COLO668 (cell line): Measurements from ENCODE around the gene QRICH1.
"Not testable (repeated sequence)": the region's sequence is repeated elsewhere in the genome, so short reads cannot be mapped to it uniquely, and the experiment has no call there.

ENCODE experiments used
- DNase-seq: peaks from one replicate; lab custom pipeline; 2025; ENCODE audit not compliant: unreplicated experiment; lab: John Stamatoyannopoulos, UW

Gene QRICH1

DNA sequence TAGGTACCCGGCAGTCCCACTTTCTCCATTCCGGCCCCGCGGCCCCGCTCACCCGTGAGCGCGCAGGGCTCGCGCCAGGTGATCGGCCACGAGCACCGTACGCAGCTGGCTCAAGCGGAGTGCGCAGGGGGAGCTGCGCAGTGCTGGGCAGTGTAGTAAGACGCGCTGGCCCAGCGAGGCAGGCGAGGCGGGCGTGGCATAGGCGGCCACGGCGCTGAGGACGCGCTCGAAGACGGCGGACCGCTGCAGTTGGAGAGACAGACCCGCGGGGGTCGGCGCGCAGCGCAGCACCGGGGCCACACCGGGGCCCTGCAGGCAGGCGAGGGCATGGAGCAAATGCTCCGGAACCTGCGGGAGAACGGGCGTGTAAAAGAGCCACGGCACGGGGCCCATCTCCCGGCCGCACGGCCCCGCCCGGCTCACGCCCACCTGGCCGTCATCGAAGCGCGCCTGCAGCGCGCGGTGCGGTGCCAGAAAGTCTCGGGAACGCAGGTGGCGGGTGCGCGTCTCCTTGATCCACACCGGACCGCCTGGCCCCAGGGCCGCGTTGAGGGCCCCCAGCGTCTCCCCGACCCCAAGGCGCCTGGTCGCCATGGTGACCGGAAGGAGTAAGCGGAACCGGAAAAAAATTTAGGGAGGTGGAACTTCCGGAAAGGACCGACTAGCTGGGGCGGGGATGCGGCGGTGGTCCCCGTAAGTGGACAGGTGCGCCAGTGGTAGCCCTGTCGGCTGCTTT is 75.7 kb downstream of the QRICH1 start, which contains the start of gene DALRD3:
Gene DALRD3 (minus strand): TSS at position 610 of the 736 bp plus-strand sequence. CDS start 16 bp downstream, at position 594.
- peak; percentile 71 for DNase-seq

DNA sequence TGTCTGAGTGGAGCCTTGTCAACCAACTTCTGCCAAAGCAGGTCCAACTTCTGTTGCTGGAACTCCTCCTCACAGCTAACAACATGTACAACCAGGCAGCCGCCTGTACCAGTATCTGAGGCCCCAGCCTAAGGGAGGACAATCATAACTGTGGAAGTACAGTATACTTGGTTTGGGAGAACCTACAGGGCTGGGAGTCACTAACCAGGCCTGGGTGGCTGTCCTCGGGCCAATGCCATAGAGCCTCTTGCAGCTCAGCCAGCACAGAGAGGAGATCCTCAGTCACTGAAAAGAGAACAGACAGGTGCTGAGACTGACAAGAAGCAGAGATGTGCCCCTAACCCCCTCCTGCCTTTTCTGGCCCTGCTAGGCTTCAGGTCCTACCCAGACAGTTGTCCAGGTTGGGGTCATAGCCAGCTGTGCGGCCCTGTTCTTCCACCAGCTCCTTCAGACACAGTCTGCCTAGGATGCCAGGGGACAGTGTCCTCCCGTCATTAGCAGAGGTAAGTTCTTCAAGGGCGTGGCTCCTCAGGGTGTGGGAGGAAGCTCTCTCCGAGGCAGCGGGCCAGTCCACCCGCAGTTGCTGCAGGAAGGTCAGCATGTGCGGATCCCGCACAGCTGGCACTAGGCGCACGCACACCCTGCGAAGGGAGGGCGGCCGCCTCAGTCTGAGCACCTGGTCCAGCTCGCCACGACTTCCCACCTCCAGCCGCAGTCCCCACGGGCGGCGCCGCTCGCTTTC is 76.5 kb downstream of the QRICH1 start:
- no peak for DNase-seq

DNA sequence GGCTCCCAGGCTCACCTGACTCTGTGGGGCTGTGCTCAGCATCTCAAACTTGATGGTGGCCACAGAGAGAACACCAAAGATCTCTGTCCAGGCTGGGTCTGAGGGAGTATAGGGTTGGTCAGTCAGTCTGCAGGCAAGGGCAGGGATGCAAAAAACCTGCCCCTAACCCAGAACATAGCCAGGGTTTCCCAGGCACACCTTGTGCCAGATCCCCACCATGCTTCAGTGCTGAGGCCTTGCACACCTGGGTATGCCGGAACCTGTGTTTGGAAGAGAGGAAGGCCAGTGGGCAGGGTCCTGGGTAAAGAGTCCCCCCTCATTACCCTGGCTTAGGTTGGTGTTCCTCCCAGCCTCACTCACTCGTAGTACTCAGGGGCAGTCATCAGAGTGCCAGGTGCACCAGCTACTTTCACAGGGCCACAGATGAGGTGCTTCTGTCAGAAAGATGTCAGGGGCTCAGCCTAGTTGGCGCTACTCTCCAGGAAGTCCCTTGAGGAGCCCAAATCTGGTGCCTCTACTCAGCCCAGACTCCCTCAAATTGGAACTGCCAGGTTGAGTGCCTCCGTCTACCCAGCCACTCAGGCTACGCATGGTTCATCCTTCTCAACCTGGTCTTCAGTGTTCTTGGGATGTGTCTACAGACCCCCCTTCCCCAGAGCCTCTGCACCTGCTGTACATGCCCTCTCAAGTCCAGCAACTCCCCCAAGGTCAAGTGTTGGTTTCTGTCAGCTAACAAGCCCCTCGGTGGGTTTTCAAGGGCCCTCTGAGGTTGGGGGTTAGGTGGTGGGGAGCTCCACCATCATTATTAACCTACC is 77.2 kb downstream of the QRICH1 start:
- DNase-seq: no peak

DNA sequence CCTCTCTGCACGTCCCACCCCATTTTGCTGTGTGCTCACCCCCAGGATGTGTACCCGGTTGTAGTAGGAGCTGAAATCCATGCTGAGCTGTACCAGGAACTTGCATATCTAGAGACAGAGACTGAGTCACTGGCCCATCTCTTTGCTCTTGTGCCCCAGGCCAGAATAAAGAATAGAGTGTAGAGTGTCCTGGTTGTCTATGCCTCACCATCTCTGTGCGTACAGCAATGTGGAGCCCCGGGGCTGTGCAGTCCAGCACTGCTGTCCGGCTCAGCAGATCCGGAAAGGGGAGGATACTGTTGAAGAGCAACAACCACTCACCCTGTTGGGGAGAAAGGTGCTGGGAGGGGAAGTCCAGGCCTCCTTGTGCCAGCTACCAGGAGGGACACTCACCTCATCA is 78.1 kb downstream of the QRICH1 start:
- no peak for DNase-seq

DNA sequence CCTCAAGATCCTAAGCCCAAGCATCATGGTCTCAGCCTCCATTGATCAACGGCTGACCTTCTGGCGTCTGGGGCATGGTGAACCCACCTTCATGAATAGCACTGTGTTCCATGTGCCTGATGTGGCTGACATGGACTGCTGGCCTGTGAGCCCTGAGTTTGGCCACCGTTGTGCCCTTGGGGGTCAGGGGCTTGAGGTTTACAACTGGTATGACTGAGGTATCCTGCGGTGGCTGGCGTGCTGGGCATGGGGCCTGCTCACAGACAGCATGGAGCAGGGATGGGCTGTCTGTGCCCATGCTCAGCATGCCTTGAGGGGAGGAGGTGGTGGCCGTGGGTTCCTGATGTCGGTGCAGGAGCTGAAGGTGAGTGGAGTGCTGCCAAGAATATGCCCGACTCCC is 78.8 kb downstream of the QRICH1 start:
- DNase-seq: no peak

DNA sequence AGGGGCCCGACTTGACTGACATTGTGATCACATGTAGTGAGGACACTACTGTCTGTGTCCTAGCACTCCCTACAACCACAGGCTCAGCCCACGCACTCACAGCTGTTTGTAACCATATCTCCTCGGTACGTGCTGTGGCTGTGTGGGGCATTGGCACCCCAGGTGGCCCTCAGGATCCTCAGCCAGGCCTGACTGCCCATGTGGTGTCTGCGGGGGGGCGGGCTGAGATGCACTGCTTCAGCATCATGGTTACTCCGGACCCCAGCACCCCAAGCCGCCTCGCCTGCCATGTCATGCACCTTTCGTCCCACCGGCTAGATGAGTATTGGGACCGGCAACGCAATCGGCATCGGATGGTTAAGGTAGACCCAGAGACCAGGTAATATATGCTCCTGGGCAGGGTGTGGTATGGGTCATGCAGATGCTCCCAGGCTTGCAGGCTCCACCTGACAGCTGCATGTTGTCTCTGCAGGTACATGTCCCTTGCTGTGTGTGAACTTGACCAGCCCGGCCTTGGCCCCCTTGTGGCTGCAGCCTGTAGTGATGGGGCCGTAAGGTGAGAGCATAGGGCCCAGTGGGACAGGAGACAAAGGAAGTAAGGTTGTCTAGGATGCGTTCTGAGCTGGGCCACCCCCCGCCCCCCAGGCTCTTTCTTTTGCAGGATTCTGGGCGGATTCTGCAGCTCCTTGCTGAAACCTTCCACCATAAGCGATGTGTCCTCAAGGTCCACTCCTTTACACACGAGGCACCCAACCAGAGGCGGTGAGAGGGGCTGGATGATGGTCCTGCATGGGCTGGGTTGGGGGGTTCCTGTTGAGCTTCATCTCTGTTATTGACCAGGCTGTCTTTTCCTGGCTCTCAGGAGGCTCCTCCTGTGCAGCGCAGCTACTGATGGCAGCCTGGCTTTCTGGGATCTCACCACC is 79.9 kb downstream of the QRICH1 start:
- DNase-seq: peak; percentile 65

DNA sequence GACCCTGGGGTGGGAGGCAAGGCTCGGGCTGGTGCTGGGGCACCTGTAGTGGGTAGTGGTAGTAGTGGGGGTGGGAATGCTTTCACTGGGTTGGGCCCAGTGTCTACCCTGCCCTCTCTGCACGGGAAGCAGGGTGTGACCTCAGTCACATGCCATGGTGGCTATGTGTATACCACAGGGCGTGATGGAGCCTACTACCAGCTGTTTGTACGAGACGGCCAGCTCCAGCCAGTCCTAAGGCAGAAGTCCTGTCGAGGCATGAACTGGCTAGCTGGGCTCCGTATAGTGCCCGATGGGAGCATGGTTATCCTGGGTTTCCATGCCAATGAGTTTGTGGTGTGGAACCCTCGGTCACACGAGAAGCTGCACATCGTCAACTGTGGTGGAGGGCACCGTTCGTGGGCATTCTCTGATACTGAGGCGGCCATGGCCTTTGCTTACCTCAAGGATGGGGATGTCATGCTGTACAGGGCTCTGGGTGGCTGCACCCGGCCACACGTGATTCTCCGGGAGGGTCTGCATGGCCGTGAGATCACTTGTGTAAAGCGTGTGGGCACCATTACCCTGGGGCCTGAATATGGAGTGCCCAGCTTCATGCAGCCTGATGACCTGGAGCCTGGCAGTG is 80.6 kb downstream of the QRICH1 start:
- no peak for DNase-seq

DNA sequence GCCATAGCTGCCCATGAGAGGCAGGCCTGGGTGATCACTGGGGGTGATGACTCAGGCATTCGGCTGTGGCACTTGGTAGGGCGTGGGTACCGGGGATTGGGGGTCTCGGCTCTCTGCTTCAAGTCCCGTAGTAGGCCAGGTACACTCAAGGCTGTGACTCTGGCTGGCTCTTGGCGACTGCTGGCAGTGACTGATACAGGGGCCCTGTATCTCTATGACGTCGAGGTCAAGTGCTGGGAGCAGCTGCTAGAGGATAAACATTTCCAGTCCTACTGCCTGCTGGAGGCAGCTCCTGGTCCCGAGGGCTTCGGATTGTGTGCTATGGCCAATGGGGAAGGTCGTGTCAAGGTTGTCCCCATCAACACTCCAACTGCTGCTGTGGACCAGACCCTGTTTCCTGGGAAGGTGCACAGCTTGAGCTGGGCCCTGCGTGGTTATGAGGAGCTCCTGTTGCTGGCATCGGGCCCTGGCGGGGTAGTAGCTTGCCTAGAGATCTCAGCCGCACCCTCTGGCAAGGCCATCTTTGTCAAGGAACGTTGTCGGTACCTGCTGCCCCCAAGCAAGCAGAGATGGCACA is 81.3 kb downstream of the QRICH1 start:
- DNase-seq: no peak

DNA sequence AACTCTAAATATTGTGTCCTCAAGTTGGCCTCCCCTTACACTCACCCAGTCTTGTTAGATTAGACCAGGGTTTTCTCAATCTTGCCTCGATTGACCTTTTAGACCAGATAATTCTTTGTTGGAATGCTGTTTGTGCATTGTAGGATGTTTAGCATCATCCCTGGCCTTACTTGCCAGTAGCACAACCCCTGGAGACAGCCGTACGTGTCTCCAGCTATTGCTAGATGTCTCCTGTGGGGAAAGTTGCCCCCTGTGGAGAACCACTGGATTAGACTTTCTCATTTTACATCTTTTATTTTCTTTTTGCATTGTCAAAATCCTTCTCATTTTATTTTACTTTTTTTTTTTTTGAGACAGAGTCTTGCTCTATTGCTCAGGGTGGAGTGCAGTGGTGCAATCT is 84.5 kb downstream of the QRICH1 start:
- DNase-seq: no peak

DNA sequence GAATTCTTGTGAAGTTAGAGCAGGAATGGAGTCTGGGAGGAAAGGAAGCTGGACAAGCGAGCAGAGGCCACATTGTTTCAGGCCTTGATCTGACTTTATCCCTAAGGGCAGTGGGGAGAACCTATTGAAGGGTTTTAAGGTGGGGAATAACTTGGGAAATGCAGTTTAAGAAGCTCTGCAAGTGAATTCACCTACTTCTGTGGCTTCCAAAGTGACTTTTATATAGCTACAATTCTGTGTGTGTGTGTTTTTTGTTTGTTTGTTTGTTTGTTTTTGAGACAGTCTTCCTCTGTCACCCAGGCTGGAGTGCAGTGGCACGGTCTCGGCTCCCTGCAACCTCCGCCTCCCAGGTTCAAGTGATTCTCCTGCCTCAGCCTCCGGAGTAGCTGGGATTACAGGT is 85.2 kb downstream of the QRICH1 start:
- not testable (repeated sequence) for DNase-seq

DNA sequence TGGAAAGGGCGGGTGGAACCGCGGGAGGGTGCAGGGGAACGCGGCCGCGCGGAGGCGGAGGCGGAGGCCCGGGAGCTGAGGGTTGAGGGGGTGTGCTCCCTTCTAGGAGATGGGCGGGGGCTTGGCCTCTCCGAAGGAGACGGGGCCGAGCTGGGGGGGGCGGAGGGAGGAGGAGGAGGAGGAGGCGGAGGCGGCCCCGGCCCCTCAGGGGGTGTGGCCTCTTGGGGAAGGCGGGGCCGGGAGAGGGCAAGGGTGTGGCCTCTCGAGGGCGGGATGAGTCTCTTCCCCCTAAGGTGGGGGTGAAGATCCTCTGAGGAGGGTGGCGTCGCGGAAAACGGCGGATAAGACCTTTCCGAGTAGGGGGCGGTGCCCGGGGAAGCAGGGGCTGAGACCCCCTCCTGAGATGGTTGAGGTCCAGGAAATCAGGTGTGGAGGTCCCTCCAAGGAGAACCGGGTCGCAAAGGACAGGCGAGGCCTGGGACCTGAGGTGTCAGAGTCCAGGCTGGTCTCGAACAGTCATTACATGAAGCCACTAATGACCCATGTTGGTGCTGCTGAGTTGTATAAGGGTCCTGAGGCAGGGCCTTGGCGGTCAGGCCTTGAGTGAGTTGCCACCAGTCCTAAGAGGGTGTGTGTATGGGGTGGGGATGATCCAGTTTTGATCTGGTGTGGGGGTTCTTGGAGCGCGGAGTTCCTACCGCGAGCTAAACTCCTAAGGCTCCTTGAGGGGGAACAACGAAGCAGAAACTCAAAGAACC is 85.9 kb downstream of the QRICH1 start:
- DNase-seq: peak; percentile 80

DNA sequence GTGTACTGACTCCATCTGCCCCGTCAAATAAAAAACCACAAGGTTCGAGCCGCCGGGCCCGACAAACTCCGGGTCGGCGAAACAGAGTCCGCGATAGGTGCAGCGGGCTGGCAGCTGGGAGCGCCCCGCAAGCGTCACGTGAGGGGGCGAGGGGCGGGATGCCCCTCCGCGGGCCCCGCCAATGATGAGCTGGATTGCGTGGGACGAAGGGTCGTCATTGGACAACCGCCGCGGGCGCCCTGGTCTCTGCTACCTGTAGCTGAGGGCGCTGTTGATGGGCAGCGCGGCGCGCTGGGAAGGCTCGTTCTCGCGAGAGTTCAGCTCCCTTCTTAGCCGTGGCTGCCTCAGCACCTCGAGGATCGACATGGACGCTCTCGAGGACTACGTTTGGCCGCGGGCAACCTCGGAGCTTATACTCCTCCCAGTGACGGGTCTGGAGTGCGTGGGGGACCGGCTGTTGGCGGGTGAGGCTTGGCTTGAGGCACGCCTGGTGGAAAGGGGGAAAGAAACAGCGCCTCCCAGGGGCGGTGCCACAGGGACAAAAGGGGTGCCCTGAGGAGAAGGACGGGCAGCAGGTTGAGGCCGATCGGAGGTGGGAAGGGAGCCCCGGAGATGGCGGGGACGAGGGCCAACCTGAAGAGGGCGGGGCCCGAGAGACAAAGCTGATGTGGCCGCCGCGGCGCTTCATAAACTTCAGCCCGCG is 86.7 kb downstream of the QRICH1 start, which contains the start of gene WDR6:
Gene WDR6 (plus strand): TSS at position 324 of the 703 bp plus-strand sequence. CDS start 41 bp downstream, at position 365.
- peak; percentile 97 for DNase-seq

DNA sequence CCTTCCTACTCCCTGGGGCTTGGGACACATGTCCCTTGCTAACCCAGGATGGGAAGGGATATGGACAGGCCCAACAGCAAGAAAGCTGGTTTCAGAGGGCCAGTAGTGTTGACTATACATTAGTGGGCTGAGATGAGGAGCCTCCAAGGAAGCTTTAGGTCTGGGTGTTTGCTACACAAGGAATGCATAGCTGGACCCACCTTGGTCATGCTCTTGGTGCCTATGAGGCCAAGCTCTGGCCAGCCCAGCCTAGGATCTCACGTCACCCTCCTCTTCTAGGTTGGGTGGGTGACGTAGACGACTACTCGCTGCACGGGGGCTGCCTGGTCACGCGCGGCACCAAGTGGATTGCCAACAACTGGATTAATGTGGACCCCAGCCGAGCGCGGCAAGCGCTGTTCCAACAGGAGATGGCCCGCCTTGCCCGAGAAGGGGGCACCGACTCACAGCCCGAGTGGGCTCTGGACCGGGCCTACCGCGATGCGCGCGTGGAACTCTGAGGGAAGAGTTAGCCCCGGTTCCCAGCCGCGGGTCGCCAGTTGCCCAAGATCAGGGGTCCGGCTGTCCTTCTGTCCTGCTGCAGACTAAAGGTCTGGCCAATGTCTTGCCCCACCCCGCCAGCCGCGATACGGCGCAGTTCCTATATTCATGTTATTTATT is 87.3 kb downstream of the QRICH1 start:
- peak; percentile 26 for DNase-seq

DNA sequence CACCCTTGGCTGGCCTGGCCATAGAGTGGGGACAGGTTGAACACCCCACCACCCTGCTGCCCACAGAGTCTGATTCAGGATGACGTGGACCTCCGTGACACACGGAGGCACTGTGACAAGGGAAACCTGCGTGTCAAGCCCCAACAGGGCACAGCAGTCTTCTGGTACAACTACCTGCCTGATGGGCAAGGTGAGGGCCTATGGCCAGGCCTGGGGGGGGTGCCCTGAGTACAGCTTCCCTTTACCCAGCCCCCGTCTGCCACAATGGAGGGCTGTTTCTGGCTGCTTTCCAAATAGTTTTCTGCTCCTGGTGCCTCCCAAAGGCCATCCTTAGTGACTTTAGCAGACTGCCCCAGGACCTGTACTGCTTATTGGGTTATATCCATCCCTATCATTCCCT is 87.9 kb downstream of the QRICH1 start:
- no peak for DNase-seq

DNA sequence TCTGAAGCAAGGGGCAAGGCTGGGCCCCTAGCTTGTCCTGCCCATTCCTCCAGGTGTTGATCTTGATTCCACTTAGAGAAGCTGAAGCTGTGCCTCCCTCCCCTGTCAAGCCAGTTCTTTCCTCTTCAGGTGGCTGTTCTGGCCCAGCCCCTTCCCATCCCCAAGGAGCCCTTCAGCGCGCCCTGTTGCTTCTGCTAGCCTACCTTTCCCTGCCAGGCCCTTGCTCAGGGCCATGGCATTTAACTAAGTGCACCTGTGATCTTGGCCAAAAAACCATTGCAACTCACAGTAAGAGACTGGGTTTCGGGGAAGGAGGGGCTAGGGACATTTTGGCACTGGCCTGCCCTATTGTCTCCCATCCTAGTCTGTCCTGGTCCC is 88.6 kb downstream of the QRICH1 start:
- DNase-seq: no peak

DNA sequence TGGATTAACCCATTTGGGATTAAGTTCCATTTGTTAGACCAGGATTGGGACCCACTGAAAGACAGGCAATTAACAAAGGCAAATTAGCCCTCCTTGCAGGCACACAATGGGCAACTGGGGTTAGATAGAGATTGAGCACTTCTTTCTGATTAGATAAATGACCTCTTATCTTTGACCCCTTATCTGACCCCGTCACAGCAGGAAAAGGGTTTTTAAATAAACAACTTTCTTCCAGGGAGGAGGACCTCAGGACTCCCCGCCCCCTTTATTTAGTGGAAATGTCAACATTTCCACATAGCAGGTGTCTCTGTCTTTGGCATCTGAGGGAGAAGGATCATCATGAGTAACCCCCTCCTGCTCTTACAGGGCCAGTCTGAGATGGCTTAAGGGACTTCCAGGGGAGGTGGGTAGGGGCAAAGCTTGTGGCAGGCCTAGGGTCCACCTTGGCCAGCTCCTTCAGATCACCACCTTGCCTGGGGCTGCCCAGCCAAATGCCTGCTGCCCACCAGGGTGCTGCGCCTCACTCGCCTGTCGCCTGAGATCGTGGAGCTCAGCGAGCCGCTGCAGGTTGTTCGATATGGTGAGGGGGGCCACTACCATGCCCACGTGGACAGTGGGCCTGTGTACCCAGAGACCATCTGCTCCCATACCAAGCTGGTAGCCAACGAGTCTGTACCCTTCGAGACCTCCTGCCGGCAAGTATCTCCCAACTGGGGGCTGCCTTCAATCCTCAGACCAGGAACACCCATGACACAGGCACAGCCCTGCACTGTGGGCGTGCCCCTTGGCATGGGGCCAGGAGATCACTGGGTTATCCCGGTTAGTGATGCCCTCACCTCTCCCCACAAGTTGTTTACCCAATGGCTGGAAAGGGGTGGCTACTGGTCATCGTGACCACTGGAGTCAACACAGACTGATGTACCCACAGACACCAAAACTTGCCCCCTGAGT is 89.2 kb downstream of the QRICH1 start:
- peak; percentile 81 for DNase-seq

DNA sequence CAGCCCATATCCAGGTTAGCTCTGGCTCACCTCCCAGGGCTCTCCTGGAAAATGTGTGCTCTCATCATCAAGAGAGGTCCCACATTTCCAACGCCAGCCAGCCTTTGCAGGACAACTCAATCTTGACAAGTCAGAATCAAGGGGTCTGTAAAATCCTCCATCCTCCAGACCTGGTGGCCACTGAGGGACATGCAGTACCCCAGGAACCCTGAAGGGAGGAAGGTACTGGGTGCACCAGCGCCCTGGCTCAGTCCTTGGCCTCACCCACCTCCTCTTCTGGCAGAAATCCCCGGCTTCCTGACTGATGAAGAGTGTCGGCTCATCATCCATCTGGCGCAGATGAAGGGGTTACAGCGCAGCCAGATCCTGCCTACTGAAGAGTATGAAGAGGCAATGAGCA is 92.7 kb downstream of the QRICH1 start:
- DNase-seq: no peak
